ENCODE data around the gene R3HDM4. TPM values are rescaled to one million over a fixed set of nuclear protein-coding genes. Genes with fewer than 3 reads are reported as not detected.

The R3HDM4 gene
- total RNA-seq, 1 experiment from 2014 or later, result 57.7 TPM

DNA sequence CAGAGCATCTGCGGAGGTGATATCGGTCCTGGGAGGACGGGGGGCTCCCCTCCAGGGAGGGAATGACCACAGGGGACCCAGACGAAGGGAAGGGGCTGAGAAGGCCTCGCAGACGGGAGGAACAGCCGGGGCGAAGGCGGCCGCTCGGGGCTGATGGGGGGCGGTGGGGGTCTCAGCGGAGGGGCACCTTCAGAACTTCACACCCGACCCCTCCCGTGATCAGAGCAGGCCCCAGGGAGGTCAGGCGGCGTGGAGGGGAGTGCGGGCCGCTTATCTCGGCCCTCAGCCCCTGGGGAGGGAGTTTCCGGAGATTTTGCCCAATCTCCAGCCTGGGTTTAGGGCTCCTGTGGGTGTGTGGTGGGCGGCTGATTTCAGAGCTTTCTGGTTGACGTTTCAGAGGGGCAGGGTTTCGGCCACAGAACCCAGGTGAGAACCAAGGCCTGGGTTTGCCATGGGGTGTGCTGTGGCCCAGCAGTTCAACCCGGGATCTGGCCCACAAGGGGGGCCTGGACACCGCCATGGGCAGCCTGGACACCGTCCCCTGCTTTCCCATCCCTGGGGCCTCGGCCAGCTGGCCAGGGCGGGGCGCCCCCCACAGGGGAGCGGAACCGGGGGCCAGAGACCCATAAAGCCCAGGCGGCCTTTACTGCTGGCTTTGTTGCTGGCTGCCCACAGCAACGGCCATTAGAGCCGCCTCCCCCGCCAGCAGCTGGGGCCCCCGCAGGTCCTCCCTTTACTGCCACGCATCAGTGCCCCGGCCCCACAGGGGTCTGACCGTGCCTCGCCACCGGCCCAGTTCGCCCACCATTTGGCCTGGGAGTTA, 41.9 kb upstream of the R3HDM4 start:
- H3K36me3 ChIP-seq (ENCODE audit: control insufficient read depth, insufficient read depth, low read length), result peaks cover 7% of the 10 kb centered on the region
- Mint-ChIP-seq H3K4me3 (ENCODE audit: unreplicated experiment) (peak overlapping the region; percentile 74), H3K4me1 (ENCODE audit: low read depth, unreplicated experiment) (peaks cover 7% of the 10 kb centered on the region), H3K27ac (ENCODE audit: unreplicated experiment) (peak overlapping the region; percentile 96), H3K9me3 (ENCODE audit: unreplicated experiment) (no peaks in the 10 kb centered on the region), H3K36me3 (ENCODE audit: insufficient read depth, unreplicated experiment) (peaks cover 90% of the 10 kb centered on the region), H3K27me3 (ENCODE audit: insufficient read depth, unreplicated experiment) (no peaks in the 10 kb centered on the region)
- POLR2A ChIA-PET, result interaction anchor here (0.5 kb wide), 2 partner anchors 22 to 26 kb away, joined by 3 to 5 read pairs; no protein-coding TSS in a partner anchor
- no peaks in the 10 kb centered on the region for H3K9me3 ChIP-seq
- peak; percentile 55 to 78 for DNase-seq
- no TSS peak for BruUV-seq (replicated peaks)
- CTCF ChIA-PET, result interaction anchor here (1.6 kb wide), 1 partner anchor 24 kb away, joined by 5 read pairs; no protein-coding TSS in a partner anchor
- intact Hi-C loops (cut with micrococcal nuclease; ENCODE audit: unreplicated experiment), result no loop called here
- peaks cover 80% of the 10 kb centered on the region for H3K4me1 ChIP-seq
- TF ChIP-seq, protein P1, sequence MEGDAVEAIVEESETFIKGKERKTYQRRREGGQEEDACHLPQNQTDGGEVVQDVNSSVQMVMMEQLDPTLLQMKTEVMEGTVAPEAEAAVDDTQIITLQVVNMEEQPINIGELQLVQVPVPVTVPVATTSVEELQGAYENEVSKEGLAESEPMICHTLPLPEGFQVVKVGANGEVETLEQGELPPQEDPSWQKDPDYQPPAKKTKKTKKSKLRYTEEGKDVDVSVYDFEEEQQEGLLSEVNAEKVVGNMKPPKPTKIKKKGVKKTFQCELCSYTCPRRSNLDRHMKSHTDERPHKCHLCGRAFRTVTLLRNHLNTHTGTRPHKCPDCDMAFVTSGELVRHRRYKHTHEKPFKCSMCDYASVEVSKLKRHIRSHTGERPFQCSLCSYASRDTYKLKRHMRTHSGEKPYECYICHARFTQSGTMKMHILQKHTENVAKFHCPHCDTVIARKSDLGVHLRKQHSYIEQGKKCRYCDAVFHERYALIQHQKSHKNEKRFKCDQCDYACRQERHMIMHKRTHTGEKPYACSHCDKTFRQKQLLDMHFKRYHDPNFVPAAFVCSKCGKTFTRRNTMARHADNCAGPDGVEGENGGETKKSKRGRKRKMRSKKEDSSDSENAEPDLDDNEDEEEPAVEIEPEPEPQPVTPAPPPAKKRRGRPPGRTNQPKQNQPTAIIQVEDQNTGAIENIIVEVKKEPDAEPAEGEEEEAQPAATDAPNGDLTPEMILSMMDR (IDR thresholded peaks at IDR 0.05; ENCODE audit: insufficient read depth in 1 of 2, low read depth in 1 of 2, low read length in 1 of 2, severe bottlenecking in 1 of 2, unreplicated experiment in 1 of 2), result no peak
- no peaks in the 10 kb centered on the region for H3K27me3 ChIP-seq (replicated peaks; ENCODE audit: control insufficient read depth, insufficient read depth, low read length)
- no peak overlapping the region for H3K4me3 ChIP-seq (ENCODE audit: low read depth, low read length)

DNA sequence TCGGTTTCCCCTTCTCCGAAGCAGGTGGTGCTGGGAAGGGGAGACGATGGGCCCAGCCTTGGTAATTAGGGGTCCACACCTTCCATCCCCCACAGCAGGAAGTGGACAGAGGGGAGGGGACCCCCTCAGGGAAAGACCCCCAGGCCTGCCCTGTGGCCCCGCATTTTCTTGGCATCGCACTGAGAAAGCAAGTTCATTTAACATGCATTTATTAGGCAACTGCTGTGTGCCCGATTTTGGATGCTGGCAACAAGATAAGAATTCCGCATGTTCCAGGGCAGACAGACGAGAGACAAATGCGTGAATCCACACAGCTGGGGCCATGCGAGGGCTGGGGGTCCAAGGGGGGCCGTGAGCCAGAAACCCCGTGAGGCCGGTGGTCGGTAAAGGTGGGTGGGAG, 41.3 kb upstream of the R3HDM4 start:
- ChIA-PET CTCF (no interaction called here), POLR2A (no interaction called here)
- Mint-ChIP-seq H3K36me3 (ENCODE audit: insufficient read depth, unreplicated experiment) (peaks cover 90% of the 10 kb centered on the region), H3K9me3 (ENCODE audit: unreplicated experiment) (no peaks in the 10 kb centered on the region), H3K4me3 (ENCODE audit: unreplicated experiment) (peak overlapping the region; percentile 74), H3K27me3 (ENCODE audit: insufficient read depth, unreplicated experiment) (no peaks in the 10 kb centered on the region), H3K27ac (ENCODE audit: unreplicated experiment) (peak overlapping the region; percentile 96), H3K4me1 (ENCODE audit: low read depth, unreplicated experiment) (peaks cover 1% of the 10 kb centered on the region)
- Histone ChIP-seq H3K36me3 (ENCODE audit: control insufficient read depth, insufficient read depth, low read length) (peaks cover 3% of the 10 kb centered on the region), H3K4me3 (ENCODE audit: low read depth, low read length) (peak overlapping the region; percentile 32), H3K4me1 (peaks cover 78% of the 10 kb centered on the region), H3K9me3 (no peaks in the 10 kb centered on the region), H3K27me3 (replicated peaks; ENCODE audit: control insufficient read depth, insufficient read depth, low read length) (no peaks in the 10 kb centered on the region)
- TF ChIP-seq, protein P1 (IDR thresholded peaks at IDR 0.05; ENCODE audit: insufficient read depth in 1 of 2, low read depth in 1 of 2, low read length in 1 of 2, severe bottlenecking in 1 of 2, unreplicated experiment in 1 of 2), result no peak
- BruUV-seq (replicated peaks), result no TSS peak
- no peak for DNase-seq
- intact Hi-C loops (cut with micrococcal nuclease; ENCODE audit: unreplicated experiment), result no loop called here

DNA sequence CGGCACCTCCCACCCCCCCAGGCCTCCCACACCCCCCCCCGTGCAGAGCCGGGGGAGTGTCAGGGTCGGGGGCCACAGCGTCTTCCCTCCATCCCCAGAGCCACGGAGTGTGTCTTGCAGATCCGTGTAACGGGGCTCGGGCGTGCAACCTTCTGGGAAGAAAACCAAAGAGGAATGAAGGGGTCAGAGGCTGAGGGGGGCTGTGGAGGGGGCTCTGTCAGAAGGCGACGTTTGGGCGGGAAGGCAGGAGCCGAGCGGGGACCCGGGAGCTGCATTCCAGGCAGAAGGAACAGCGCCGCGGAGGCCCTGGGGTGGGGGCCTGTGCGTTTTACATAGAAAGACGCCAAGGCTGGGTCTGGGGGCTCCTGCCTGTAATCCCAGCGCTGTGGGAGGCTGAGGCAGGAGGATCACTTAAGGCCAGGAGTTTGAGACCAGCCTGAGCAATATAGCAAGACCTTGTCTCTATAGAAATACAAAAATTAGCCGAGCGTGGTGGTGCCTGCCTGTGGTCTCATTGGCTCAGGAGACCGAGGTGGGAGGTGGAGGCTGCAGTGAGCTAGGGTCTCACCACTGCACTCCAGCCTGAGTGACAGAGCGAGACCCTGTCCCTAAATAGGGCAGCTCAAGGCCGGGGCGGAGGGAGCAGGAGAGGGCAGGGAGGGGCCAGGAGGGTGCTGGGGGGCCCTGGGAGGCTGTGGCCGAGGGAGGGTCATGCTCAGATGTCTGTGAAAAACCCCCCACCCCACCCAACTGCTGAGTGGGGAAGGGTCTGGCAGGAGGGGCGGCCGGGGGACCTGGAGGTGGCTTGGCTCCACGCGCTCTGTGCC, 40.6 kb upstream of the R3HDM4 start:
- peaks cover 78% of the 10 kb centered on the region for H3K4me1 ChIP-seq
- H3K9me3 Mint-ChIP-seq (ENCODE audit: unreplicated experiment), result no peaks in the 10 kb centered on the region
- TF ChIP-seq, protein P1 (IDR thresholded peaks at IDR 0.05; ENCODE audit: insufficient read depth in 1 of 2, low read depth in 1 of 2, low read length in 1 of 2, severe bottlenecking in 1 of 2, unreplicated experiment in 1 of 2), result no peak
- H3K9me3 ChIP-seq, result no peaks in the 10 kb centered on the region
- peaks cover 1% of the 10 kb centered on the region for H3K4me1 Mint-ChIP-seq (ENCODE audit: low read depth, unreplicated experiment)
- H3K27me3 ChIP-seq (replicated peaks; ENCODE audit: control insufficient read depth, insufficient read depth, low read length), result no peaks in the 10 kb centered on the region
- peaks cover 90% of the 10 kb centered on the region for H3K36me3 Mint-ChIP-seq (ENCODE audit: insufficient read depth, unreplicated experiment)
- H3K4me3 ChIP-seq (ENCODE audit: low read depth, low read length), result peak overlapping the region; percentile 32
- ChIA-PET CTCF (interaction anchor here (0.6 kb wide), 2 partner anchors 42 to 1051 kb away, joined by 3 to 7 read pairs; no protein-coding TSS in a partner anchor), POLR2A (interaction anchor here (1.5 kb wide), 1 partner anchor 201 kb away, joined by 5 read pairs; no protein-coding TSS in a partner anchor)
- DNase-seq, result no peak
- H3K27ac Mint-ChIP-seq (ENCODE audit: unreplicated experiment), result peak overlapping the region; percentile 96
- H3K4me3 Mint-ChIP-seq (ENCODE audit: unreplicated experiment), result peak overlapping the region; percentile 74
- H3K36me3 ChIP-seq (ENCODE audit: control insufficient read depth, insufficient read depth, low read length), result peaks cover 3% of the 10 kb centered on the region
- BruUV-seq (replicated peaks), result no TSS peak
- intact Hi-C loops (cut with micrococcal nuclease; ENCODE audit: unreplicated experiment), result loop anchor here (2.0 kb wide), 2 partner anchors 27 to 29 kb away; no protein-coding TSS in a partner anchor
- H3K27me3 Mint-ChIP-seq (ENCODE audit: insufficient read depth, unreplicated experiment), result no peaks in the 10 kb centered on the region
